Bronchial epithelial cell (primary cell): ENCODE measurements around the gene GMDS. TPM values are rescaled to one million over a fixed set of nuclear protein-coding genes. Genes with fewer than 3 reads are reported as not detected.

ENCODE experiments used
- DNase-seq: peaks from one replicate; pipeline ENCODE4 v3.0.0-alpha.2; 2010; ENCODE audit warnings: low read depth
- FAIRE-seq: peaks from 2 replicates; lab custom pipeline; 2011; peaks lifted over from hg19 to GRCh38; lab: Jason Lieb, UNC
- H3K27me3 ChIP-seq: 2 replicates; pipeline ENCODE4 v1.5.1; 2011; ENCODE audit warnings: low read length; ENCODE audit not compliant: control insufficient read depth, insufficient read depth
- H3K36me3 ChIP-seq: 2 replicates; pipeline ENCODE4 v1.5.1; 2011; ENCODE audit warnings: low read length; ENCODE audit not compliant: control insufficient read depth, insufficient read depth
- H3K4me3 ChIP-seq: 2 replicates; pipeline ENCODE4 v1.5.1; 2011; ENCODE audit warnings: mild to moderate bottlenecking, low read depth, low read length, control low read depth
- total RNA-seq: library from RNA; depleted of rRNA; stranded (reverse); fragments of >200 nt; gene quantifications from 2 replicates; pipeline ENCODE4 v1.2.1, GENCODE V29; 2014
- TF ChIP-seq, protein P1 (sequence below): IDR thresholded peaks from 2 replicates; pipeline ENCODE4 v1.5.1; 2011; ENCODE audit warnings: mild to moderate bottlenecking, moderate library complexity, low read length, control low read depth, inconsistent platforms; ENCODE audit not compliant: insufficient read depth, severe bottlenecking

GMDS gene
- total RNA-seq, 1 donor from 2014 or later: 8.2 TPM

DNA sequence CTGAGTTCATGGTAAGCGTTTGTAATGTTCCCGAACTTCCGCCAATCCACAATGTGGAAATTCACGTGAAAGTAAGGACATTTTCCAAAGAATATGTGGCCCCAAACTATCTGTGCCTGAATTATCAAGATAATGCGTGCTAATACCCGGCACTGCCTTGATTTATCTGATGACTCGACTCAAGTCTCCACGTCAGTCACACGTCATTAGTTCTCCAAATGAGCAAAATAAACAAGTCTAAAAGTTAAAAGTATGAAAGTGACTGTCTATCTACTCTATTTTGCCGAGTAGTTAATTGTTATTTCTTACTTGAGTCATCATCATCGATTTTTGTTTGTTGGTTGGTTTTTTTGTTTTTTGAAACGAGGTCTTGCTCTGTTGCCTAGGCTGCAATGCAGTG lies 657.4 kb downstream of the GMDS start:
- Histone ChIP-seq H3K27me3 (peaks cover 4% of the 10 kb centered on the region), H3K36me3 (no peaks in the 10 kb centered on the region), H3K4me3 (no peak overlapping the region)
- FAIRE-seq: no peak
- TF ChIP-seq, protein P1, sequence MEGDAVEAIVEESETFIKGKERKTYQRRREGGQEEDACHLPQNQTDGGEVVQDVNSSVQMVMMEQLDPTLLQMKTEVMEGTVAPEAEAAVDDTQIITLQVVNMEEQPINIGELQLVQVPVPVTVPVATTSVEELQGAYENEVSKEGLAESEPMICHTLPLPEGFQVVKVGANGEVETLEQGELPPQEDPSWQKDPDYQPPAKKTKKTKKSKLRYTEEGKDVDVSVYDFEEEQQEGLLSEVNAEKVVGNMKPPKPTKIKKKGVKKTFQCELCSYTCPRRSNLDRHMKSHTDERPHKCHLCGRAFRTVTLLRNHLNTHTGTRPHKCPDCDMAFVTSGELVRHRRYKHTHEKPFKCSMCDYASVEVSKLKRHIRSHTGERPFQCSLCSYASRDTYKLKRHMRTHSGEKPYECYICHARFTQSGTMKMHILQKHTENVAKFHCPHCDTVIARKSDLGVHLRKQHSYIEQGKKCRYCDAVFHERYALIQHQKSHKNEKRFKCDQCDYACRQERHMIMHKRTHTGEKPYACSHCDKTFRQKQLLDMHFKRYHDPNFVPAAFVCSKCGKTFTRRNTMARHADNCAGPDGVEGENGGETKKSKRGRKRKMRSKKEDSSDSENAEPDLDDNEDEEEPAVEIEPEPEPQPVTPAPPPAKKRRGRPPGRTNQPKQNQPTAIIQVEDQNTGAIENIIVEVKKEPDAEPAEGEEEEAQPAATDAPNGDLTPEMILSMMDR: no peak
- DNase-seq: no peak

DNA sequence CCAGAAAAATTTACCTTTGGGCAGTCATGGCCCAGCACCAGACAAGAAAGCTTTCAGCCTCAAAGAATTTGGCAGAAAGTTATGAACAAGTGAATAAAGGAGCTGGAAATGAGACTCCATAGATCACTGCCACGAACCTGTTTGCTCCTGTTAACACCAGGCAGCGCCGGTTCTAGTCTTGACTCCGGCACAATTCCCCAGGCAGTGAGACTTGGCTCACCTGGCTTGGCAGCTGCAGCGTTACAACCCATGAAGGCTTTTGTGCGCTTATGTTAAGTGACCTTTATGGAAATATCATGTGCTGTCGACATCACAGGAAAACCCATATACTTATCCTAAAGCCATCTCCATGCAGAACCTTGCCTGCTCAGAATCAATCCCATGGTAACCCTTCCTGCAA lies 657.9 kb downstream of the GMDS start:
- FAIRE-seq: no peak
- peaks cover 4% of the 10 kb centered on the region for H3K27me3 ChIP-seq

DNA sequence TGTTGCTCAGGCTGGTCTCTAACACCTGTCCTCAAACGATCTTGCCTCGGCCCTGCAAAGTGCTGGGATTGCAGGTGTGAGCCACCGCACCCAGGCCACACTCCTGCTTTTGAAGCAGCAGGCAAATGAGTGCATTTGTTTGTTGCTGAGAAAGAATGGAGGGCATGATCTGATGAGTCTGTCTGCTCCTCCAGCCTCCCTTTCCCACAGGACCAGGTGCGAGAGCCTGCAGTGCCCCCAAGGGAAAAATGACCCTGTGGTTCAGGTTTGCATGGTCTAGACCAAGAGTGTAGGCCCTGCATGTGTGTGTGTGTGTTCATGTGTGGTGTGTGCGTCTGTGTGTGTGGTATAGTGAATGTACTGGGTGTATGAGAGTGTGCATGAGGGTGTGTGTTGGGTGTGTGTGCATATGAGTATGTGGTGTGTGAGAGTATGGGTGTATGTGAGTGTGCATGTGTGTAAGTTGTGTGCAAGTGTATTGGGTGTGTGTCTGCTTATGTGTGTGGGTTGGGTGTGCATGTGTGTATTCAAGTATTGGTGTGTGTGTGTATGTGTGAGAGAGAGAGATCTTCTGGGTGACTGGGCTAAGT lies 658.4 kb downstream of the GMDS start:
- DNase-seq: no peak
- Histone ChIP-seq H3K36me3 (no peaks in the 10 kb centered on the region), H3K27me3 (peaks cover 4% of the 10 kb centered on the region), H3K4me3 (no peak overlapping the region)
- TF ChIP-seq, protein P1: no peak
- no peak for FAIRE-seq

More for the DNA sequence above, 657.9 kb downstream of the GMDS start:
- H3K36me3 ChIP-seq: no peaks in the 10 kb centered on the region
- H3K4me3 ChIP-seq: no peak overlapping the region
- DNase-seq: no peak
- TF ChIP-seq, protein P1: no peak

DNA sequence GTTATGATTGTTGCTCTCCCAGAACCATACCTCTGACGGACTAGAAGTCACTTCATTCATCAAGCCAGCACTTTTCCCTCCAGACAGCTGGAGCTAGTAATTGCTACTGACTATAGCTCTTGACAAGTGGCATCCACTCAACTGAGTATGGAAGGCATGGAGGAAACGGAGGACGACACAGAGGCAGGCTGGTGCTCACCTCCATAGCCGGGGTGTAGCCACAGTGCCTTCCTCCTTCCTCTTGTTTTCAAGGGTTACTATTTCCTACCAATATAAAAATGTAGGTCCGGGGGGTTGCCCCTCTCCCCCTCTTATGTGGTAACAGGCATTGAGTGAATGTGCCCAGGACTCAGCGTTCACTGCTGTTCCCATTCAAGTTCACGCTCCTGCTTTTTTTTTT lies 659.1 kb downstream of the GMDS start:
- Histone ChIP-seq H3K36me3 (no peaks in the 10 kb centered on the region), H3K4me3 (no peak overlapping the region), H3K27me3 (peaks cover 4% of the 10 kb centered on the region)
- FAIRE-seq (no peak), DNase-seq (no peak)
- TF ChIP-seq, protein P1: no peak

DNA sequence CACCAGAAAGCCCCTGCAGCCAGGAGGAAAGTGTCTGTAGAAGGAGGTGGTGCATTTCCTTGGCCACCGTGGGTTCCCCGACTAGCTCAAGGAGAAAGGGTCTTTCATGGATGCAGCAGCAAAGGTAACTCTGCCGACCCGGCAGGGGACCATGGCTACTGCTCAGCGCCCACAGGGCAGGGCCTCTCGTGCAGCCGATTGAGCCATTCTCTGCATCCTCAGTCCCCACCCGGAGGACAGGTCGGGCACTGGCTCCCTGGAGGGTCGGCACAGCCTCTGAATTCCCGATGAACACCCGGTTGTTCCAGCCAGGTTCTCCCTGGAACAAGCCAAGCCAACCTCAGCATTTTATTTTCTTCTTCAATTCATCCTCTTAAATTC lies 659.7 kb downstream of the GMDS start:
- Histone ChIP-seq H3K27me3 (peaks cover 4% of the 10 kb centered on the region), H3K36me3 (no peaks in the 10 kb centered on the region), H3K4me3 (no peak overlapping the region)
- TF ChIP-seq, protein P1: no peak
- DNase-seq (no peak), FAIRE-seq (no peak)
